Uterus (tissue), 4 donors: Measurements from ENCODE around the gene MRGPRG. TPM values are rescaled to one million over a fixed set of nuclear protein-coding genes. Genes with fewer than 3 reads are reported as not detected.

Experiments used
- DNase-seq, 2 donors: peaks; one replicate each; pipeline ENCODE4 v3.0.0-alpha.2; 2019 to 2020
- H3K27ac ChIP-seq, 2 donors: fragments of 200-600 bp; sonication (generic); 1 replicate in 1 of 2; 2 replicates in 1 of 2; pipeline ENCODE4 v1.5.1; 2016 to 2018
- H3K27me3 ChIP-seq, 2 donors: fragments of 200-600 bp; sonication (generic); one replicate each; pipeline ENCODE4 v1.5.1; 2018 to 2019; ENCODE audit warnings: control low read depth in 1 of 2
- H3K36me3 ChIP-seq, 2 donors: fragments of 200-600 bp; sonication (generic); one replicate each; pipeline ENCODE4 v1.5.1; 2019; ENCODE audit warnings: control low read depth in 1 of 2
- H3K4me1 ChIP-seq, 2 donors: fragments of 200-600 bp; sonication (generic); one replicate each; pipeline ENCODE4 v1.5.1; 2018 to 2019; ENCODE audit warnings: control low read depth in 1 of 2
- H3K4me3 ChIP-seq, 2 donors: fragments of 200-600 bp; sonication (generic); 1 replicate in 1 of 2; 2 replicates in 1 of 2; pipeline ENCODE4 v1.5.1; 2018 to 2019; ENCODE audit warnings: mild to moderate bottlenecking in 1 of 2
- H3K9me3 ChIP-seq, 2 donors: fragments of 200-600 bp; sonication (generic); one replicate each; pipeline ENCODE4 v1.5.1; 2019; ENCODE audit warnings: control low read depth in 1 of 2
- CTCF ChIP-seq, 4 experiments: fragments of 200-600 bp in 2 of 4; fragments of 450-650 bp in 2 of 4; sonication (generic) in 2 of 4; IDR thresholded peaks; one replicate each; pipeline ENCODE4 v1.5.1; 2016 to 2019; ENCODE audit warnings: antibody characterized with exemption in 4 of 4, mild to moderate bottlenecking in 2 of 4, moderate library complexity in 1 of 4
- POLR2A ChIP-seq, 2 donors: fragments of 450-650 bp; IDR thresholded peaks; one replicate each; pipeline ENCODE4 v1.6.1; 2016; ENCODE audit warnings: antibody characterized with exemption in 2 of 2, mild to moderate bottlenecking in 1 of 2, moderate library complexity in 1 of 2
- intact Hi-C: fragments of 100-400 bp; cut with DNase I; formaldehyde crosslinking; loops from one replicate; pipeline ENCODE4 v1.15.1; 2023; ENCODE audit warnings: low total_unique reads
- total RNA-seq, 4 donors: library from RNA; depleted of rRNA in 3 of 4; stranded (reverse); fragments of >200 nt in 3 of 4; gene quantifications; one replicate each; pipeline versions ENCODE4 v1.1.0 to v1.2.4, GENCODE V29; 2014 to 2023
- donor health status: DM: yes; HTN: yes; CAD: no.

The MRGPRG gene
- total RNA-seq, 4 donors from 2014 or later = not detected

DNA sequence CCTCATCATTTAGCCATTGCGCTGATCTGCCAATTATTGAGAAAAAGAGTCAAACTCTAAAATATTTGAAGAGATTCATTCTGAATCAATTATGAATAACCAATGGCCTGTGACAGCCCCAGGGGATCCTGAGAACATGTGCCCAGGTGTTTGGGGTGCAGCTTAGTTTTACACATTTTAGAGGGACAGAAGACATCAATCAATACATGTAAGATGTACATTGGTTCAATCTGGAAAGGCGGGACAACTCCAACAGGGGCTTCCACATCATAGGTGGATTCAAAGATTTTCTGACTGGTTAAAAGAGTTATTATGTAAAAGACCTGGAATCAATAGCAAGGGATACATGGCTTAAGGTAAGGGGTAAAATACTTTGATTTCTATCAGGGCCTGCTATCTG, 18.5 kb upstream of the MRGPRG start:
- H3K9me3 ChIP-seq = no peaks in the 10 kb centered on the region
- no peaks in the 10 kb centered on the region for H3K27me3 ChIP-seq
- no peak overlapping the region for H3K27ac ChIP-seq
- H3K36me3 ChIP-seq = no peaks in the 10 kb centered on the region
- intact Hi-C loops = no loop called here
- H3K4me3 ChIP-seq = no peak overlapping the region
- no peaks in the 10 kb centered on the region for H3K4me1 ChIP-seq
- no peak for DNase-seq
- no peak for TF ChIP-seq POLR2A (IDR thresholded peaks at IDR 0.05)
- no peak for TF ChIP-seq CTCF (IDR thresholded peaks at IDR 0.05)

DNA sequence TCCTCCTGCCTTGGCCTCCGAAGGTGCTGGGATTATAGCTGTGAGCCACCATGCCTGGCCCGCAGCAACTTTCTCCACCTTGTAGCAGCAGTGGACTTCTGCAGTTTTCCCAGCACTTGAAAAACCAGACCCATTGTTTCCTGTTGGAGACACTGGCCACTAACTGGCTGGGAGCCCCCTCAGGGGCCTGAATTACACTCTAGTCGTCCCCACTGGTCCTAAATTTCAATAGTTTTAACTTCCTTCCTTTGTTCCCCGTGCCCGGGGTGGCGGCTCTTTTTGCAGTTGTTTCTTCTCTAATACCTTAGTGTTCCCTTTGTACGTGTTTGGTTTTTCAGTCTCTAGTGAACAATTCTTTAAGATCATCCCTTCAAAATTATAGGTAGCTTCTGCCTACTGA, 16.2 kb upstream of the MRGPRG start:
- H3K4me1 ChIP-seq = no peaks in the 10 kb centered on the region
- H3K36me3 ChIP-seq = no peaks in the 10 kb centered on the region
- H3K27me3 ChIP-seq = no peaks in the 10 kb centered on the region
- intact Hi-C loops = no loop called here
- TF ChIP-seq CTCF (IDR thresholded peaks at IDR 0.05) (no peak), POLR2A (IDR thresholded peaks at IDR 0.05) (no peak)
- no peak overlapping the region for H3K27ac ChIP-seq
- H3K4me3 ChIP-seq = no peak overlapping the region
- no peaks in the 10 kb centered on the region for H3K9me3 ChIP-seq
- no peak for DNase-seq

GRCh38 chr11:3232956-3233355, 14.3 kb upstream of the MRGPRG start:
- no peak for DNase-seq
- TF ChIP-seq POLR2A (IDR thresholded peaks at IDR 0.05) = no peak
- TF ChIP-seq CTCF (IDR thresholded peaks at IDR 0.05) = no peak

DNA sequence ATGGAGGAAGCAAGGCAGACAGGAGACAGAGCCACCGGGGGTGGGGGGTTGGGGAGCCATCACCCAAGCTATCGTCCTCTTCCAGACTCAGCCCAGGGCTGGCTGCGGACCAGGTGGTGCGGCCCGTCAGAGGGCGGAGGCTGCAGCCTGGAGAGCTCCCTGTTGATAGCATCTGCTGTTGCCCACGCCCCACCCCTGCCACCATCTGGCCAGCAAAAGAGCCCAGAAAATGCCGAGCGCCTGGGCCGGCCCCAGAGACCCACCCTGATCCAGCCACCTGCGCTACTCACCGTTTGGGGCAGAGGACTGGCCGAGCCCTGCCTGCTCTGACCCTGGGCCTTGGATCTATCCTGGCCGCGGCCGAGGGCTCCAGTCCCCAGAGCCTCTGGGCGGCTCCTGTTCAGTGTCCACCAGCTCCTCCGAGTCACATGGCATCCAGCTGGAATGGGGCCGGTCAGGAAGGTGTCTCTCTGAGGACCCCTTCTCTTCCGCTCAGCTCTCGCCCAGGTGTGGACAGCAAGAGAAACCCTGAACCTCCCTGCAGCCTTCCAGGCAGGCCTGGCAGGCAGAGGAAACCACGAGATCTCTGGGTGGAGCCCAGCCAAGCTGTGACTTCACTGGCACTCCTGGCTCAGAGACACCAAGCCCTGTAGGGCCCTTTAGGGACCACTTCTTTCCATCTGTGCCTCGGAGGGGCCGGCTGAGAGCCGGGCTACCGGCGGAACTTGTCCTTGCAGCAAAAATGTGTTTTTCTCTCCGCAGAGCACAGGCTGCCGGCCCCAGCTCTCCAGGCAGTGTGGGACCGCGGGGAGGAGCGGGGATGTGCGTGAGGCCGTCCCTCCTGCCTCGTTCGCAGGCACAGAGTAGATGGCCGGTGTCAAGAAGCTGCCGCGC, 13.5 kb upstream of the MRGPRG start, which contains the start of gene MRGPRE:
TSS of gene MRGPRE (minus strand) at position 567 of the 894 bp plus-strand sequence. CDS start 3,618 bp downstream, outside the sequence.
- H3K9me3 ChIP-seq = no peaks in the 10 kb centered on the region
- H3K27ac ChIP-seq = no peak within 1 kb of the TSS
- no peaks in the 10 kb centered on the region for H3K4me1 ChIP-seq
- H3K4me3 ChIP-seq = no peak within 1 kb of the TSS
- intact Hi-C loops = no loop called here
- peak; percentile 22 to 54 for DNase-seq
- TF ChIP-seq POLR2A (IDR thresholded peaks at IDR 0.05) = no peak
- no peak for TF ChIP-seq CTCF (IDR thresholded peaks at IDR 0.05)
- H3K27me3 ChIP-seq = no peaks in the 10 kb centered on the region
- no peaks in the 10 kb centered on the region for H3K36me3 ChIP-seq

More at GRCh38 chr11:3232956-3233355, 14.3 kb upstream of the MRGPRG start:
- Histone ChIP-seq H3K9me3 (no peaks in the 10 kb centered on the region), H3K4me3 (no peak overlapping the region), H3K36me3 (no peaks in the 10 kb centered on the region), H3K4me1 (no peaks in the 10 kb centered on the region), H3K27ac (no peak overlapping the region), H3K27me3 (no peaks in the 10 kb centered on the region)
- intact Hi-C loops = no loop called here

GRCh38 chr11:3231550-3231850, 12.9 kb upstream of the MRGPRG start:
- H3K27ac ChIP-seq = no peak overlapping the region
- no peaks in the 10 kb centered on the region for H3K36me3 ChIP-seq
- intact Hi-C loops = no loop called here
- TF ChIP-seq POLR2A (IDR thresholded peaks at IDR 0.05) (no peak), CTCF (IDR thresholded peaks at IDR 0.05) (no peak)
- H3K27me3 ChIP-seq = no peaks in the 10 kb centered on the region
- H3K4me1 ChIP-seq = no peaks in the 10 kb centered on the region
- H3K4me3 ChIP-seq = no peak overlapping the region
- no peaks in the 10 kb centered on the region for H3K9me3 ChIP-seq
- DNase-seq = no peak
